HCT116 (cell line): ENCODE data around the gene DOCK4. TPM values are rescaled to one million over a fixed set of nuclear protein-coding genes. Genes with fewer than 3 reads are reported as not detected.

Experiments
- ATAC-seq: fragments of 200-7000 bp; cut with Tn5 transposase; 2 replicates; pipeline ENCODE4 v1.9.1; 2020; ENCODE audit warnings: mild to moderate bottlenecking, moderate library complexity
- BruUV-seq: library from RNA; stranded (reverse); fragments of 400-500 nt; replicated peaks from 2 replicates; lab custom pipeline; 2021; lab: Mats Ljungman, UMichigan
- CTCF ChIA-PET: fragments of 300-600 bp; sonication (Branson Sonifier 250); formaldehyde crosslinking; loops from one replicate; lab custom pipeline; 2021; ENCODE audit warnings: antibody characterized with exemption; lab: Charles Lee
- POLR2A ChIA-PET: fragments of 300-600, 350-600 bp; sonication (Branson Sonifier 250); formaldehyde crosslinking; loops from one replicate; lab custom pipeline; 2021; ENCODE audit warnings: antibody characterized with exemption; lab: Charles Lee
- RAD21 ChIA-PET, 2 experiments: fragments of 300-600 bp; sonication (Branson Sonifier 250); formaldehyde crosslinking; loops; one replicate each; lab custom pipeline; 2023; ENCODE audit warnings: low total read pairs in 2 of 2; ENCODE audit not compliant: uncharacterized antibody in 2 of 2, unreplicated experiment in 2 of 2, low non-redundant PET in 1 of 2; lab: Charles Lee
- DNase-seq: peaks from one replicate; pipeline ENCODE4 v3.0.0-alpha.2; 2010; ENCODE audit warnings: low read depth, low spot score
- H2AFZ ChIP-seq: fragments of 200-600 bp; shearing (Covaris generic), sonication (generic); 2 replicates; pipeline ENCODE4 v1.6.1; 2017; ENCODE audit warnings: low read depth, mixed run types, mixed read lengths, antibody characterized with exemption, low read length; ENCODE audit not compliant: poor library complexity, severe bottlenecking
- H3K27ac ChIP-seq: 2 replicates; pipeline ENCODE4 v1.5.1; 2012; ENCODE audit warnings: low read depth, low read length
- H3K27me3 ChIP-seq: fragments of 200-600 bp; sonication (generic); 2 replicates; pipeline ENCODE4 v1.6.1; 2016; ENCODE audit warnings: mixed run types, low read length, mixed read lengths; ENCODE audit not compliant: insufficient read depth
- H3K36me3 ChIP-seq, 2 experiments: fragments of 200-500 bp in 1 of 2; fragments of 200-600 bp in 1 of 2; sonication (Bioruptor generic) in 1 of 2; sonication (generic) in 1 of 2; 2 replicates each; pipeline versions ENCODE4 v1.5.1 to v1.6.1; 2014 to 2016; ENCODE audit warnings: low read length in 2 of 2, inconsistent platforms in 1 of 2, mixed read lengths in 1 of 2, mixed run types in 1 of 2; ENCODE audit not compliant: insufficient read depth in 2 of 2, control insufficient read depth in 1 of 2
- H3K4me1 ChIP-seq, 2 experiments: fragments of 200-600 bp in 1 of 2; sonication (generic) in 1 of 2; 2 replicates each; pipeline versions ENCODE4 v1.5.1 to v1.6.1; 2012 to 2017; ENCODE audit warnings: low read length in 2 of 2, inconsistent platforms in 1 of 2, mild to moderate bottlenecking in 1 of 2, mixed read lengths in 1 of 2, mixed run types in 1 of 2, moderate library complexity in 1 of 2; ENCODE audit not compliant: insufficient read depth in 2 of 2, control insufficient read depth in 1 of 2
- H3K4me2 ChIP-seq: fragments of 200-600 bp; sonication (generic); 2 replicates; pipeline ENCODE4 v1.6.1; 2017; ENCODE audit warnings: mixed run types, low read length, mixed read lengths
- H3K4me3 ChIP-seq, 2 experiments: fragments of 200-600 bp in 1 of 2; sonication (generic) in 1 of 2; replicated peaks in 1 of 2; 2 replicates each; pipeline ENCODE4 v1.5.1; 2011 to 2016; ENCODE audit warnings: low read length in 2 of 2, control low read depth in 1 of 2, low read depth in 1 of 2, mild to moderate bottlenecking in 1 of 2, mixed read lengths in 1 of 2, mixed run types in 1 of 2
- H3K79me2 ChIP-seq: fragments of 200-600 bp; sonication (generic); 2 replicates; pipeline ENCODE4 v1.6.1; 2017; ENCODE audit warnings: mild to moderate bottlenecking, mixed run types, low read length, moderate library complexity, mixed read lengths; ENCODE audit not compliant: insufficient read depth
- H3K9ac ChIP-seq: fragments of 200-600 bp; sonication (generic); 2 replicates; pipeline ENCODE4 v1.6.1; 2016; ENCODE audit warnings: low read length, mixed read lengths
- H3K9me2 ChIP-seq: fragments of 200-600 bp; sonication (generic), shearing (Covaris generic); 2 replicates; pipeline ENCODE4 v1.6.1; 2017; ENCODE audit warnings: mixed run types, mild to moderate bottlenecking, moderate library complexity; ENCODE audit not compliant: insufficient read depth
- H3K9me3 ChIP-seq, 2 experiments: fragments of 200-500 bp in 1 of 2; fragments of 200-600 bp in 1 of 2; sonication (Bioruptor generic) in 1 of 2; sonication (generic) in 1 of 2; 2 replicates each; pipeline ENCODE4 v1.6.1; 2014 to 2017; ENCODE audit warnings: low read length in 2 of 2, mixed read lengths in 2 of 2, inconsistent platforms in 1 of 2, low read depth in 1 of 2, mild to moderate bottlenecking in 1 of 2, mixed run types in 1 of 2, moderate library complexity in 1 of 2; ENCODE audit not compliant: control insufficient read depth in 1 of 2, insufficient read depth in 1 of 2
- H4K20me1 ChIP-seq: fragments of 200-600 bp; sonication (generic), shearing (Covaris generic); 2 replicates; pipeline ENCODE4 v1.6.1; 2017; ENCODE audit warnings: mixed run types, mild to moderate bottlenecking, moderate library complexity; ENCODE audit not compliant: insufficient read depth
- CBX3 ChIP-seq: IDR thresholded peaks from 2 replicates; pipeline ENCODE4 v1.6.1; 2012; ENCODE audit warnings: low read depth
- CEBPB ChIP-seq: IDR thresholded peaks from 2 replicates; pipeline ENCODE4 v1.6.1; 2012; ENCODE audit warnings: low read depth
- ELF1 ChIP-seq: IDR thresholded peaks from 2 replicates; pipeline ENCODE4 v1.6.1; 2012; ENCODE audit warnings: low read depth, borderline replicate concordance
- EZH2 ChIP-seq: fragments of 200-600 bp; sonication (generic); IDR thresholded peaks from 2 replicates; pipeline ENCODE4 v1.6.1; 2017; ENCODE audit warnings: antibody characterized with exemption, mixed run types
- EZH2phosphoT487 ChIP-seq: fragments of 200-600 bp; IDR thresholded peaks from 2 replicates; pipeline ENCODE4 v1.6.1; 2018; ENCODE audit warnings: antibody characterized with exemption, borderline replicate concordance
- FOSL1 ChIP-seq: IDR thresholded peaks from 2 replicates; pipeline ENCODE4 v1.6.1; 2012; ENCODE audit warnings: low read depth
- JUND ChIP-seq: IDR thresholded peaks from 2 replicates; pipeline ENCODE4 v1.6.1; 2012
- POLR2A ChIP-seq: IDR thresholded peaks from 2 replicates; pipeline ENCODE4 v1.7.0; 2011; ENCODE audit warnings: borderline replicate concordance; ENCODE audit not compliant: insufficient read depth, insufficient read length; ENCODE audit errors: extremely low read depth
- POLR2AphosphoS5 ChIP-seq: IDR thresholded peaks from 2 replicates; pipeline ENCODE4 v1.6.1; 2011; ENCODE audit warnings: mild to moderate bottlenecking, low read depth, low read length, moderate library complexity
- RAD21 ChIP-seq: IDR thresholded peaks from 2 replicates; pipeline ENCODE4 v1.6.1; 2012; ENCODE audit warnings: low read depth, mild to moderate bottlenecking
- SIN3A ChIP-seq: IDR thresholded peaks from 2 replicates; pipeline ENCODE4 v1.6.1; 2012; ENCODE audit warnings: low read depth
- SP1 ChIP-seq: IDR thresholded peaks from 2 replicates; pipeline ENCODE4 v1.6.1; 2012; ENCODE audit warnings: low read depth
- SRF ChIP-seq: IDR thresholded peaks from 2 replicates; pipeline ENCODE4 v1.6.1; 2012; ENCODE audit warnings: low read depth
- TCF7L2 ChIP-seq: IDR thresholded peaks from 2 replicates; pipeline ENCODE4 v1.7.0; 2011; ENCODE audit warnings: borderline replicate concordance, inconsistent platforms; ENCODE audit not compliant: insufficient read depth, insufficient read length; ENCODE audit errors: extremely low read depth
- YY1 ChIP-seq: IDR thresholded peaks from 2 replicates; pipeline ENCODE4 v1.6.1; 2011; ENCODE audit warnings: low read length, low read depth, moderate library complexity, mild to moderate bottlenecking; ENCODE audit not compliant: insufficient replicate concordance; ENCODE audit errors: extremely low read depth
- ZBTB33 ChIP-seq: IDR thresholded peaks from 2 replicates; pipeline ENCODE4 v1.6.1; 2011; ENCODE audit warnings: mild to moderate bottlenecking, low read length, moderate library complexity; ENCODE audit not compliant: insufficient replicate concordance; ENCODE audit errors: extremely low read depth
- ZFX ChIP-seq: fragments of 450-650 bp; IDR thresholded peaks from 2 replicates; pipeline ENCODE4 v1.6.1; 2017
- intact Hi-C: fragments of 100-400 bp; cut with micrococcal nuclease; formaldehyde crosslinking; loops from 2 replicates; pipeline ENCODE4 v1.10.0; 2022
- total RNA-seq: library from RNA; stranded (reverse); gene quantifications from one replicate; pipeline ENCODE4 v1.2.1, GENCODE V29; 2021; ENCODE audit not compliant: unreplicated experiment
- TF ChIP-seq, protein P1 (sequence below): IDR thresholded peaks from 2 replicates; pipeline ENCODE4 v1.6.1; 2012
- TF ChIP-seq, protein P2 (sequence below): IDR thresholded peaks from 2 replicates; pipeline ENCODE4 v1.6.1; 2012; ENCODE audit warnings: low read depth

Gene DOCK4
- total RNA-seq, 1 experiment from 2014 or later: 2.2 TPM

- H3K9ac ChIP-seq: no peak overlapping the region
- H3K79me2 ChIP-seq: no peaks in the 10 kb centered on the region
- H3K9me3 ChIP-seq: no peaks in the 10 kb centered on the region
- BruUV-seq: no TSS peak
- no peak overlapping the region for H3K4me3 ChIP-seq
- CTCF ChIA-PET: no interaction called here
- ATAC-seq (no peak), DNase-seq (no peak)
- H4K20me1 ChIP-seq: no peaks in the 10 kb centered on the region
- no peak for TF ChIP-seq JUND
- TF ChIP-seq, protein P1, sequence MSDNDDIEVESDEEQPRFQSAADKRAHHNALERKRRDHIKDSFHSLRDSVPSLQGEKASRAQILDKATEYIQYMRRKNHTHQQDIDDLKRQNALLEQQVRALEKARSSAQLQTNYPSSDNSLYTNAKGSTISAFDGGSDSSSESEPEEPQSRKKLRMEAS: no peak
- TF ChIP-seq TCF7L2: no peak
- no peak for TF ChIP-seq ZBTB33
- TF ChIP-seq, protein P2, sequence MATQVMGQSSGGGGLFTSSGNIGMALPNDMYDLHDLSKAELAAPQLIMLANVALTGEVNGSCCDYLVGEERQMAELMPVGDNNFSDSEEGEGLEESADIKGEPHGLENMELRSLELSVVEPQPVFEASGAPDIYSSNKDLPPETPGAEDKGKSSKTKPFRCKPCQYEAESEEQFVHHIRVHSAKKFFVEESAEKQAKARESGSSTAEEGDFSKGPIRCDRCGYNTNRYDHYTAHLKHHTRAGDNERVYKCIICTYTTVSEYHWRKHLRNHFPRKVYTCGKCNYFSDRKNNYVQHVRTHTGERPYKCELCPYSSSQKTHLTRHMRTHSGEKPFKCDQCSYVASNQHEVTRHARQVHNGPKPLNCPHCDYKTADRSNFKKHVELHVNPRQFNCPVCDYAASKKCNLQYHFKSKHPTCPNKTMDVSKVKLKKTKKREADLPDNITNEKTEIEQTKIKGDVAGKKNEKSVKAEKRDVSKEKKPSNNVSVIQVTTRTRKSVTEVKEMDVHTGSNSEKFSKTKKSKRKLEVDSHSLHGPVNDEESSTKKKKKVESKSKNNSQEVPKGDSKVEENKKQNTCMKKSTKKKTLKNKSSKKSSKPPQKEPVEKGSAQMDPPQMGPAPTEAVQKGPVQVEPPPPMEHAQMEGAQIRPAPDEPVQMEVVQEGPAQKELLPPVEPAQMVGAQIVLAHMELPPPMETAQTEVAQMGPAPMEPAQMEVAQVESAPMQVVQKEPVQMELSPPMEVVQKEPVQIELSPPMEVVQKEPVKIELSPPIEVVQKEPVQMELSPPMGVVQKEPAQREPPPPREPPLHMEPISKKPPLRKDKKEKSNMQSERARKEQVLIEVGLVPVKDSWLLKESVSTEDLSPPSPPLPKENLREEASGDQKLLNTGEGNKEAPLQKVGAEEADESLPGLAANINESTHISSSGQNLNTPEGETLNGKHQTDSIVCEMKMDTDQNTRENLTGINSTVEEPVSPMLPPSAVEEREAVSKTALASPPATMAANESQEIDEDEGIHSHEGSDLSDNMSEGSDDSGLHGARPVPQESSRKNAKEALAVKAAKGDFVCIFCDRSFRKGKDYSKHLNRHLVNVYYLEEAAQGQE: no peak
- no peak for TF ChIP-seq EZH2
- TF ChIP-seq ZFX: no peak
- TF ChIP-seq RAD21: no peak
- TF ChIP-seq EZH2phosphoT487: no peak
- TF ChIP-seq SRF: no peak
- no peak for TF ChIP-seq POLR2AphosphoS5
- TF ChIP-seq SIN3A: no peak
- TF ChIP-seq SP1: no peak
- no peak for TF ChIP-seq FOSL1
- TF ChIP-seq ELF1: no peak
- TF ChIP-seq POLR2A: no peak
- no peak for TF ChIP-seq CBX3
- no peak for TF ChIP-seq YY1
- TF ChIP-seq CEBPB: no peak
- TF ChIP-seq, all 23 proteins: peak for 0
- Histone ChIP-seq H3K9me2 (no peaks in the 10 kb centered on the region), H2AFZ (no peak overlapping the region), H3K27ac (no peak overlapping the region), H3K4me1 (no peaks in the 10 kb centered on the region), H3K27me3 (no peaks in the 10 kb centered on the region), H3K4me2 (no peak overlapping the region), H3K36me3 (no peaks in the 10 kb centered on the region)
- ChIA-PET POLR2A (no interaction called here), RAD21 (no interaction called here)
- intact Hi-C loops: no loop called here
Observed at GRCh38 chr7:111821046-111821445, 385.2 kb downstream of the DOCK4 start.
